ENCODE measurements around the gene PHAF1. TPM values are rescaled to one million over a fixed set of nuclear protein-coding genes. Genes with fewer than 3 reads are reported as not detected.

The PHAF1 gene
- total and polyA plus RNA-seq, 9 of the 15 experiments (the other 6 are each of a cell fraction or from before 2014, with no cell fraction given): 5.1 to 25.4 (median 13.8) TPM

DNA sequence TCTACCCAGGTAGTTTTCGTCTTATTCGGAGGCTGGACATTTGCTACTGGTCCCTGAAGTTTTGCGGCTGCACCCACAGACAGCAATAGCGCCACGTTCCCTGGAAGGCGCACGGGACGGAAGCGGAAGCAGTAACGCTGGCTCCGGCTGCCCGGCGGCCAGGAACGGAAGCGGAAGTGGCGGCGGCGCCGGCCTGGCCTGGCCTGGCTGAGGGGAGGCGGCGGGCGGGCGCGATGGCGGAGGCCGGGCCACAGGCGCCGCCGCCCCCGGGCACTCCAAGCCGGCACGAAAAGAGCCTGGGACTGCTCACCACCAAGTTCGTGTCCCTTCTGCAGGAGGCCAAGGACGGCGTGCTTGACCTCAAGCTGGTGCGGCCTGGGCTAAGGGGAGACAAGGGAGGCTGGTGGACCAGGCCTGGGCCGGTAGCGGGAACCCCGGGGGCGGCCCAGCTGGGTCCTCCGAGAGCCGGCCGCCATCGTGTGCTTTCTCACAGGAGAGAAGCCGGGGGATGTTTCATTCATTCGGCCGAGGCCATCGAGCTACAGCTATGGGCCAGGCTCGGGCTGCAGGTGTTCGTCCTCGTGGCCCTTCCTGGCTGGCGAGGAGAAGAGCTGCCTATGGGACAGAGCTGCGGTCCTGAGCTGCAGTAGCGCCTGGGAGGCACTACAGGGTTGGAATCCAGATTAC is 82.4 kb downstream of the PHAF1 start, which contains the start of gene E2F4 (continued):
- TF ChIP-seq EP300 (IDR thresholded peaks at IDR 0.05; ENCODE audit: low read length) (peak; percentile 41; the same call in 1 of the 2 replicates), ZNF445 (CRISPR knock-in tag; IDR thresholded peaks at IDR 0.05; ENCODE audit: low read depth) (no peak), MYBL2 (IDR thresholded peaks at IDR 0.05; ENCODE audit: low read depth) (no peak), MYBL2 (CRISPR knock-in tag; IDR thresholded peaks at IDR 0.05; ENCODE audit: borderline replicate concordance) (no peak), RNF2 (IDR thresholded peaks at IDR 0.05) (no peak), NELFE (IDR thresholded peaks at IDR 0.05; ENCODE audit: insufficient read depth, insufficient read length) (no peak), NR2C2 (CRISPR knock-in tag; IDR thresholded peaks at IDR 0.05) (peak; percentile 74), NR2C2 (tag; IDR thresholded peaks at IDR 0.05) (peak; percentile 84; the same call in 1 of the 2 replicates), HCFC1 (IDR thresholded peaks at IDR 0.05; ENCODE audit: low read depth, low read length) (peak; percentile 78), NFATC3 (IDR thresholded peaks at IDR 0.05) (no peak), HSF4 (CRISPR knock-in tag; IDR thresholded peaks at IDR 0.05; ENCODE audit: borderline replicate concordance) (no peak), ZNF134 (CRISPR knock-in tag; conservative IDR thresholded peaks at IDR 0.05) (no peak), ZNF778 (CRISPR knock-in tag; IDR thresholded peaks at IDR 0.05) (no peak), RBM22 (IDR thresholded peaks at IDR 0.05; ENCODE audit: low read depth, low read length, poor library complexity, severe bottlenecking) (no peak), GATAD2A (IDR thresholded peaks at IDR 0.05) (no peak), PHF8 (IDR thresholded peaks at IDR 0.05; ENCODE audit: borderline replicate concordance, low read length) (peak; percentile 91; the same call in 1 of the 2 replicates), ELF2 (CRISPR knock-in tag; IDR thresholded peaks at IDR 0.05) (peak; percentile 89), ETV1 (tag; conservative IDR thresholded peaks at IDR 0.05; ENCODE audit: low read depth) (peak; percentile 69), RCOR1 (IDR thresholded peaks at IDR 0.05; ENCODE audit: borderline replicate concordance in 1 of 2, low read depth in 2 of 2, low read length in 2 of 2) (peak in 1 of 2 experiments; percentile 63; a peak in 2 of 4 replicates), KLF16 (IDR thresholded peaks at IDR 0.05) (no peak), KHSRP (IDR thresholded peaks at IDR 0.05) (no peak), FOSL1 (tag; conservative IDR thresholded peaks at IDR 0.05) (no peak; the same call in 1 of the 2 replicates), ELF4 (CRISPR knock-in tag; IDR thresholded peaks at IDR 0.05) (no peak)
- TF ChIP-seq, protein P1, sequence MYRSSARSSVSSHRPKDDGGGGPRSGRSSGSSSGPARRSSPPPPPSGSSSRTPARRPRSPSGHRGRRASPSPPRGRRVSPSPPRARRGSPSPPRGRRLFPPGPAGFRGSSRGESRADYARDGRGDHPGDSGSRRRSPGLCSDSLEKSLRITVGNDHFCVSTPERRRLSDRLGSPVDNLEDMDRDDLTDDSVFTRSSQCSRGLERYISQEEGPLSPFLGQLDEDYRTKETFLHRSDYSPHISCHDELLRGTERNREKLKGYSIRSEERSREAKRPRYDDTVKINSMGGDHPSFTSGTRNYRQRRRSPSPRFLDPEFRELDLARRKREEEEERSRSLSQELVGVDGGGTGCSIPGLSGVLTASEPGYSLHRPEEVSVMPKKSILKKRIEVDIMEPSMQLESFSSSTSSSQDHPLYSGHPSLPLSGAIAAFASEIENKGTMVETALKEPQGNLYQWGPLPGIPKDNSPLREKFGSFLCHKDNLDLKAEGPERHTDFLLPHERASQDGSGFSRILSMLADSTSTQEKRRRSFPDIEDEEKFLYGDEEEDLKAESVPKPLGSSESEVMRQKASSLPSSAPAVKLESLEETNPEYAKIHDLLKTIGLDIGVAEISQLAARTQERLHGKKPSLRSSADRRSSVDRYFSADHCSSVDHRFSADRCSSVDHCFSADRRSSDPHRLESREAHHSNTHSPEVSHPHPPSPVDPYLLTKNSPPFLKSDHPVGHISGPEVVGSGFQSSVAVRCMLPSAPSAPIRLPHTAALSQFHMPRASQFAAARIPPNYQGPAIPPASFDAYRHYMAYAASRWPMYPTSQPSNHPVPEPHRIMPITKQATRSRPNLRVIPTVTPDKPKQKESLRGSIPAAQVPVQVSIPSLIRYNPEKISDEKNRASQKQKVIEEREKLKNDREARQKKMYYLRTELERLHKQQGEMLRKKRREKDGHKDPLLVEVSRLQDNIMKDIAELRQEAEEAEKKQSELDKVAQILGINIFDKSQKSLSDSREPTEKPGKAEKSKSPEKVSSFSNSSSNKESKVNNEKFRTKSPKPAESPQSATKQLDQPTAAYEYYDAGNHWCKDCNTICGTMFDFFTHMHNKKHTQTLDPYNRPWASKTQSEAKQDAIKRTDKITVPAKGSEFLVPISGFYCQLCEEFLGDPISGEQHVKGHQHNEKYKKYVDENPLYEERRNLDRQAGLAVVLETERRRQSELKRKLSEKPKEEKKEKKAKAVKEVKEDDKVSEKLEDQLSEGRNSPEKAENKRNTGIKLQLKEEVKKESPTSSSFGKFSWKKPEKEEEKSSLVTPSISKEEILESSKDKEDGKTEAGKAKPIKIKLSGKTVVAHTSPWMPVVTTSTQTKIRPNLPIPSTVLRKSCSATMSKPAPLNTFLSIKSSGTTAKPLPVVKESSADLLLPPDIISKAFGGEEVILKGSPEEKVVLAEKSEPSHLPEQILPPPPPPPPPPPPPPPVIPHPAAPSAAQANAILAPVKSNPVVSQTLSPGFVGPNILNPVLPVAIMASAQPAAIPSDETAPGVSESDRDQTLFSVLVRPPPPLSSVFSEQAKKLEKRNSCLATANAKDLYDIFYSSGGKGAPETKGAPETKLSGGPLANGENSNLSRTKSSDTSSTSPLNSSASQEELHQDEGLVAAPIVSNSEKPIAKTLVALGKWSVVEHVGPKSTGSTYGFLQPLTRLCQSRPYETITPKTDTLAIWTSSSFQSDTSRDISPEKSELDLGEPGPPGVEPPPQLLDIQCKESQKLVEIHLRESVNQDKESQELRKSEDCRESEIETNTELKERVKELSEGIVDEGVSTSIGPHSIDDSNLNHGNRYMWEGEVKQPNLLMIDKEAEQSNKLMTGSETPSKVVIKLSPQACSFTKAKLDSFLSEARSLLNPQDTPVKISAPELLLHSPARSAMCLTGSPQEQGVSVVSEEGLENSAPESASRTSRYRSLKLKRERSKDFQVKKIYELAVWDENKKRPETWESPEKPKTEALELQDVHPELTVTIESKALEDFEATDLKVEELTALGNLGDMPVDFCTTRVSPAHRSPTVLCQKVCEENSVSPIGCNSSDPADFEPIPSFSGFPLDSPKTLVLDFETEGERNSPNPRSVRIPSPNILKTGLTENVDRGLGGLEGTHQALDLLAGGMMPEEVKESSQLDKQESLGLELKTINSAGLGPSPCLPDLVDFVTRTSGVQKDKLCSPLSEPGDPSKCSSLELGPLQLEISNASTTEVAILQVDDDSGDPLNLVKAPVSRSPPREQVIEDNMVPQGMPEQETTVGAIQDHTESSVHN (IDR thresholded peaks at IDR 0.05; ENCODE audit: borderline replicate concordance in 1 of 2, low read depth in 1 of 2): no peak

Data from K562 (cell line).